Putamen (tissue), 1 donor: Measurements from ENCODE around the gene NCBP1.
A peak's percentile ranks its signal among the peaks of the same experiment; 100 is the strongest.
"Not testable (repeated sequence)": the region's sequence is repeated elsewhere in the genome, so short reads cannot be mapped to it uniquely, and the experiment has no call there.

Source experiments
- DNase-seq: peaks from one replicate; pipeline ENCODE4 v3.0.0-alpha.2; 2016; ENCODE audit warnings: low spot score

NCBP1 gene

GRCh38 chr9:97632985-97633858, at the start of gene NCBP1, which contains the start of gene TSTD2:
Gene NCBP1 (plus strand): TSS chr9:97633821. CDS start chr9:97633882, 61 bp downstream.
Gene TSTD2 (minus strand): TSS chr9:97633368. CDS start chr9:97627562, 5,806 bp downstream.
- peak; percentile 98 for DNase-seq

GRCh38 chr9:97584778-97585177, 48.8 kb upstream of the NCBP1 start:
- DNase-seq = not testable (repeated sequence)

GRCh38 chr9:97586909-97587308, 46.7 kb upstream of the NCBP1 start:
- DNase-seq = not testable (repeated sequence)

GRCh38 chr9:97591535-97591934, 42.1 kb upstream of the NCBP1 start:
- DNase-seq = no peak

- DNase-seq = no peak
Measured at GRCh38 chr9:97592126-97592525, 41.5 kb upstream of the NCBP1 start.

- DNase-seq = no peak
Measured at GRCh38 chr9:97593960-97594359, 39.7 kb upstream of the NCBP1 start.

- no peak for DNase-seq
Measured at GRCh38 chr9:97594381-97594921, 39.2 kb upstream of the NCBP1 start.

- no peak for DNase-seq
Measured at GRCh38 chr9:97596906-97597305, 36.7 kb upstream of the NCBP1 start.

GRCh38 chr9:97598461-97599288, 34.9 kb upstream of the NCBP1 start:
- peak; percentile 78 for DNase-seq

- no peak for DNase-seq
Measured at GRCh38 chr9:97599314-97599846, 34.2 kb upstream of the NCBP1 start.

- DNase-seq = no peak
Measured at GRCh38 chr9:97600531-97601227, 32.9 kb upstream of the NCBP1 start.

- DNase-seq = no peak
Measured at GRCh38 chr9:97601228-97601898, 32.3 kb upstream of the NCBP1 start.

- no peak for DNase-seq
Measured at GRCh38 chr9:97602430-97602829, 31.2 kb upstream of the NCBP1 start.

- DNase-seq = no peak
Measured at GRCh38 chr9:97604901-97605645, 28.5 kb upstream of the NCBP1 start.

- peak; percentile 70 for DNase-seq
Measured at GRCh38 chr9:97615439-97616072, 18.1 kb upstream of the NCBP1 start.

- no peak for DNase-seq
Measured at GRCh38 chr9:97617939-97618416, 15.6 kb upstream of the NCBP1 start.

- not testable (repeated sequence) for DNase-seq
Measured at GRCh38 chr9:97620063-97620462, 13.6 kb upstream of the NCBP1 start.

GRCh38 chr9:97622483-97622882, 11.1 kb upstream of the NCBP1 start:
- DNase-seq = not testable (repeated sequence)

GRCh38 chr9:97623946-97624345, 9.7 kb upstream of the NCBP1 start:
- no peak for DNase-seq

- DNase-seq = no peak
Measured at GRCh38 chr9:97625620-97626019, 8.0 kb upstream of the NCBP1 start.
